ENCODE measurements around the gene LRRFIP1. TPM values are rescaled to one million over a fixed set of nuclear protein-coding genes. Genes with fewer than 3 reads are reported as not detected.

LRRFIP1 gene
- total RNA-seq, 2 experiments from 2014 or later = 157 to 161 TPM

DNA sequence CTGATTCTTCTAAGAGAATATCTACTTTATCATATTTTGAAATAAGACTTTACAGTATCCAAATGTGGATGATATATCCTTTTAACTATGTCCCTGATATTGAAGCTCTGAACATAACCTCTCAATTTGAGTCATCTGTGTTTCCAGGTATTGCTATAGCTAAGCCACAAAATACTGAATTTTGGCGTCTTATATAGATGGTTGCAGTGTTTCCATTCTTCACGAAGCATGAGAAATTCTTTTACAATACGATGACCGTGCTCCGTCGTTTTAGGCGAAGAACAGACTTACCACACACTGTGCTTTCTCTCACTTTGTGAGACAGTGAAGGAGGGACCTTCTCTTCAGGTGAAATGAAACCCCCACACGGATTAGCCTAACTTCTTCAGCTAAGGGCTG, 45.3 kb downstream of the LRRFIP1 start:
- intact Hi-C loops (cut with DNase I, micrococcal nuclease) = loop anchor here (1.0 to 10.0 kb wide), 11 partner anchors 15 to 238 kb away; no protein-coding TSS in a partner anchor
- H3K4me1 Mint-ChIP-seq (ENCODE audit: low read depth) = peaks cover 48% of the 10 kb centered on the region
- Histone ChIP-seq H3K27me3 (ENCODE audit: control insufficient read depth in 1 of 2, insufficient read depth in 2 of 2, low read length in 2 of 2) (no peaks in the 10 kb centered on the region), H3K9me3 (ENCODE audit: control insufficient read depth in 1 of 2, insufficient read depth in 1 of 2, low read length in 2 of 2) (no peaks in the 10 kb centered on the region), H3K27ac (ENCODE audit: low read depth in 1 of 2, low read length in 2 of 2) (peak overlapping the region; percentile 97 to 99), H3K4me1 (ENCODE audit: insufficient read depth, low read length) (peaks cover 50% of the 10 kb centered on the region), H3K36me3 (ENCODE audit: insufficient read depth, low read length) (no peaks in the 10 kb centered on the region), H3K4me3 (ENCODE audit: low read length) (peak overlapping the region; percentile 52)
- ATAC-seq (ENCODE audit: poor library complexity) (no peak), DNase-seq (no peak)
- H3K27me3 Mint-ChIP-seq = no peaks in the 10 kb centered on the region
- POLR2A ChIA-PET = interaction anchor here (0.6 to 7.6 kb wide), 9 partner anchors 20 to 72 kb away, joined by 3 to 235 read pairs (median 3); no protein-coding TSS in a partner anchor
- no peaks in the 10 kb centered on the region for H3K9me3 Mint-ChIP-seq
- peak overlapping the region; percentile 80 for H3K4me3 Mint-ChIP-seq
- no peaks in the 10 kb centered on the region for H3K36me3 Mint-ChIP-seq (ENCODE audit: low read depth)
- TF ChIP-seq, protein P1, sequence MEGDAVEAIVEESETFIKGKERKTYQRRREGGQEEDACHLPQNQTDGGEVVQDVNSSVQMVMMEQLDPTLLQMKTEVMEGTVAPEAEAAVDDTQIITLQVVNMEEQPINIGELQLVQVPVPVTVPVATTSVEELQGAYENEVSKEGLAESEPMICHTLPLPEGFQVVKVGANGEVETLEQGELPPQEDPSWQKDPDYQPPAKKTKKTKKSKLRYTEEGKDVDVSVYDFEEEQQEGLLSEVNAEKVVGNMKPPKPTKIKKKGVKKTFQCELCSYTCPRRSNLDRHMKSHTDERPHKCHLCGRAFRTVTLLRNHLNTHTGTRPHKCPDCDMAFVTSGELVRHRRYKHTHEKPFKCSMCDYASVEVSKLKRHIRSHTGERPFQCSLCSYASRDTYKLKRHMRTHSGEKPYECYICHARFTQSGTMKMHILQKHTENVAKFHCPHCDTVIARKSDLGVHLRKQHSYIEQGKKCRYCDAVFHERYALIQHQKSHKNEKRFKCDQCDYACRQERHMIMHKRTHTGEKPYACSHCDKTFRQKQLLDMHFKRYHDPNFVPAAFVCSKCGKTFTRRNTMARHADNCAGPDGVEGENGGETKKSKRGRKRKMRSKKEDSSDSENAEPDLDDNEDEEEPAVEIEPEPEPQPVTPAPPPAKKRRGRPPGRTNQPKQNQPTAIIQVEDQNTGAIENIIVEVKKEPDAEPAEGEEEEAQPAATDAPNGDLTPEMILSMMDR (IDR thresholded peaks at IDR 0.05) = no peak
- H3K27ac Mint-ChIP-seq = peak overlapping the region; percentile 96
- CTCF ChIA-PET = interaction anchor here (0.7 to 8.7 kb wide), 24 partner anchors 8 to 767 kb away, joined by 3 to 254 read pairs (median 6); no protein-coding TSS in a partner anchor

DNA sequence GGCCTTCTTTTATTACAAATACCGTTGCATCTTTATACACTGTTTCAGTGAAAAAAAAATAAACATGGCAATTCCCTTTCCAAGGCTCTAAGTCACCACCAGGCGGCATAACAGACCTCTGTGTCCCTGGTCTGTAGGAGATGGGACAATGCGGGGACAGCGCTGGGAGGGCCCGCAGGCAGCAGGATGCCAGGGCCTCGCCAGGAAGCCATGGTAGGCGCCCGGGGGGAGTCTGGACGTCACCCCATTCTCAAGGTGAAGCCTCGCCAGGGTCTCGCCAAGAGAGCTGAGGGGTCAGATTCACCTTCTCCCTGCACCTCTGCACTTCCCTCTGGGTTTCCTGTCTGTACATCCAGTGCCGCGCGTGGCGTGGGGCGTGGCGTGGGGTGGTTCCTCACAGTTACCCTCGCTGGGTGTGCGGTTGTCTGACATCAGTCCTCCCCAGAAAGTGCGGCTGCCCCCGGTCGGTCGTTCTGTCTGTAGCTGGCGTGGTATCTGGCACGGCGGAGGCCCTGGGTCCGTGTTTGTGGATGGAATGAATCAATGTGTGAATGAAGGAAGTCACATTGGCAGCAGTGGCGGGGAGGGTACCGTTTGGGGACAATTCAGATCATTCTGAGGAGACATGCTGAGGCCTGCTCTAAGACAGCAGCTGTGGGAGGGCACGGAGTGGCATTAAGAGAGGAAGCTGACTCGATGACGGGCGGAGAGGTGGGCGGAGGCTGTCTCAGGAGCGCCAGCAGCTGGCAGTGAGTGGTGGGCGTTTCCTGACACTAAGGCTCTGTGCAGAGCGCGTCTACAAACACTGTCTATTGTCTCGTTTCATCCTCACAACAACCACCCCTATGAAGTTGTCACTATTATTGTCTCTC, 46.0 kb downstream of the LRRFIP1 start:
- H3K36me3 Mint-ChIP-seq (ENCODE audit: low read depth) = no peaks in the 10 kb centered on the region
- peaks cover 48% of the 10 kb centered on the region for H3K4me1 Mint-ChIP-seq (ENCODE audit: low read depth)
- peak; percentile 74 for ATAC-seq (ENCODE audit: poor library complexity)

DNA sequence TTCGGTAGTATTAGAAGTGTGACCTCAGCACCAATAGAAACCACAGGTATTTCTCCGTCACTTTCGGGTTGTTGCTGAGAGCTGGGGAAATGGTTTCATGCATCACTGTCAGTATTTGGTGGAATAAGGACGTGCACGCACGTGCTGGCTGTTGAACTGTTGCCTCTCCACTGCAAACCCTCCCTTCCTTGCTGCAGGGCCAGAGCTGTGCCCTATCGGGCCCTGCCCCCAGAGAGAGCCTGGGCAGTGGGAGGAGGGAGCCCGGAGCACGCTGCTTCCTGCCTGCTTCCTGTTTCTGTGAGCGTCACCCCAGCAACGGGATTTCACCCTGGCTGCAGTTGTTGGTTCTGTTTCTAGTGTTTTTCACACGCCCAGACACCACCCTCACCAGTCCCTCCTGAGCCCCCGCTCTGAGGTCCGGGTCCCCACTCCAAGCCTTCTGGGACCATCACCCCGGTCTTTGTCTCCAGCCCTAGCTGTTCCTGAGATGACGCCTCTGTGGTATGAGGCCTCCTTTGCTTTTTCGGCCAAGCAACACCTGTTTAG, 47.4 kb downstream of the LRRFIP1 start:
- CTCF ChIA-PET = interaction anchor here (2.4 to 8.7 kb wide), 5 partner anchors 19 to 69 kb away, joined by 13 to 254 read pairs (median 19); no protein-coding TSS in a partner anchor
- no peaks in the 10 kb centered on the region for H3K27me3 Mint-ChIP-seq
- Histone ChIP-seq H3K9me3 (ENCODE audit: control insufficient read depth in 1 of 2, insufficient read depth in 1 of 2, low read length in 2 of 2) (no peaks in the 10 kb centered on the region), H3K4me3 (ENCODE audit: low read length) (peak overlapping the region; percentile 52), H3K27me3 (ENCODE audit: control insufficient read depth in 1 of 2, insufficient read depth in 2 of 2, low read length in 2 of 2) (no peaks in the 10 kb centered on the region), H3K27ac (ENCODE audit: low read depth in 1 of 2, low read length in 2 of 2) (peak overlapping the region; percentile 97 to 99), H3K4me1 (ENCODE audit: insufficient read depth, low read length) (peaks cover 51% of the 10 kb centered on the region), H3K36me3 (ENCODE audit: insufficient read depth, low read length) (no peaks in the 10 kb centered on the region)
- no peaks in the 10 kb centered on the region for H3K36me3 Mint-ChIP-seq (ENCODE audit: low read depth)
- H3K4me1 Mint-ChIP-seq (ENCODE audit: low read depth) = peaks cover 55% of the 10 kb centered on the region
- ATAC-seq (ENCODE audit: poor library complexity) (peak; percentile 59), DNase-seq (peak; percentile 70 to 97 (median 82))
- TF ChIP-seq, protein P1 (IDR thresholded peaks at IDR 0.05) = no peak
- peak overlapping the region; percentile 82 for H3K4me3 Mint-ChIP-seq
- peak overlapping the region; percentile 96 for H3K27ac Mint-ChIP-seq
- POLR2A ChIA-PET = interaction anchor here (0.5 to 7.6 kb wide), 9 partner anchors 10 to 240 kb away, joined by 3 to 235 read pairs (median 8); no protein-coding TSS in a partner anchor
- intact Hi-C loops (cut with DNase I, micrococcal nuclease) = loop anchor here (2.0 to 10.0 kb wide), 6 partner anchors 16 to 240 kb away; no protein-coding TSS in a partner anchor
- no peaks in the 10 kb centered on the region for H3K9me3 Mint-ChIP-seq

More for the DNA sequence above, 46.0 kb downstream of the LRRFIP1 start:
- ChIA-PET CTCF (interaction anchor here (0.7 to 8.7 kb wide), 26 partner anchors 9 to 766 kb away, joined by 3 to 254 read pairs (median 5); no protein-coding TSS in a partner anchor), POLR2A (interaction anchor here (0.6 to 7.6 kb wide), 17 partner anchors 8 to 160 kb away, joined by 3 to 235 read pairs (median 4); no protein-coding TSS in a partner anchor)
- Histone ChIP-seq H3K36me3 (ENCODE audit: insufficient read depth, low read length) (no peaks in the 10 kb centered on the region), H3K27me3 (ENCODE audit: control insufficient read depth in 1 of 2, insufficient read depth in 2 of 2, low read length in 2 of 2) (no peaks in the 10 kb centered on the region), H3K4me1 (ENCODE audit: insufficient read depth, low read length) (peaks cover 51% of the 10 kb centered on the region), H3K9me3 (ENCODE audit: control insufficient read depth in 1 of 2, insufficient read depth in 1 of 2, low read length in 2 of 2) (no peaks in the 10 kb centered on the region), H3K4me3 (ENCODE audit: low read length) (peak overlapping the region; percentile 52), H3K27ac (ENCODE audit: low read depth in 1 of 2, low read length in 2 of 2) (peak overlapping the region; percentile 97 to 99)
- no peaks in the 10 kb centered on the region for H3K9me3 Mint-ChIP-seq
- H3K27ac Mint-ChIP-seq = peak overlapping the region; percentile 96
- intact Hi-C loops (cut with DNase I, micrococcal nuclease) = loop anchor here (1.0 to 10.0 kb wide), 12 partner anchors 14 to 239 kb away; no protein-coding TSS in a partner anchor
- DNase-seq = peak; percentile 77 to 98 (median 89)
- no peaks in the 10 kb centered on the region for H3K27me3 Mint-ChIP-seq
- TF ChIP-seq, protein P1 (IDR thresholded peaks at IDR 0.05) = peak; percentile 81
- H3K4me3 Mint-ChIP-seq = peak overlapping the region; percentile 82

All from CD4-positive, alpha-beta T cell (primary cell).